ENCODE data around the gene DUT.

The DUT gene

GRCh38 chr15:48388016-48388851 lies 57.0 kb downstream of the DUT start:
- H3K36me3 ChIP-seq (ENCODE audit: insufficient read depth, low read length): no peaks in the 10 kb centered on the region
- no peaks in the 10 kb centered on the region for H3K27me3 ChIP-seq (ENCODE audit: insufficient read depth, low read length, poor library complexity, severe bottlenecking)
- no peaks in the 10 kb centered on the region for H4K20me1 ChIP-seq (ENCODE audit: insufficient read depth, low read length, poor library complexity, severe bottlenecking)
- H3K9me3 ChIP-seq (ENCODE audit: insufficient read depth, low read depth, low read length): no peaks in the 10 kb centered on the region
- H2AFZ ChIP-seq (ENCODE audit: low read length): no peak overlapping the region
- no peaks in the 10 kb centered on the region for H3F3A ChIP-seq (ENCODE audit: low read depth)
- H3K4me2 ChIP-seq (ENCODE audit: low read depth, low read length, poor library complexity, severe bottlenecking): no peak overlapping the region
- H3K4me3 ChIP-seq (ENCODE audit: low read length, poor library complexity, severe bottlenecking): no peak overlapping the region
- H3K9me2 ChIP-seq (replicated peaks; ENCODE audit: low read depth, low read length): no peaks in the 10 kb centered on the region
- H3K9ac ChIP-seq (ENCODE audit: low read depth, low read length, poor library complexity, severe bottlenecking): no peak overlapping the region
- no peaks in the 10 kb centered on the region for H3K4me1 ChIP-seq (ENCODE audit: insufficient read depth, low read length, poor library complexity, severe bottlenecking)
- TF ChIP-seq EZH2phosphoT487 (IDR thresholded peaks at IDR 0.05; ENCODE audit: borderline replicate concordance) (no peak), CTCF (conservative IDR thresholded peaks at IDR 0.05; ENCODE audit: low read length) (no peak)
- H3K79me2 ChIP-seq (ENCODE audit: insufficient read depth, low read length): no peaks in the 10 kb centered on the region

- no peaks in the 10 kb centered on the region for H3F3A ChIP-seq (ENCODE audit: low read depth)
Observed at GRCh38 chr15:48388910-48389309, 57.7 kb downstream of the DUT start.

GRCh38 chr15:48389691-48390143 lies 58.5 kb downstream of the DUT start:
- Histone ChIP-seq H3K4me1 (ENCODE audit: insufficient read depth, low read length, poor library complexity, severe bottlenecking) (no peaks in the 10 kb centered on the region), H3K4me3 (ENCODE audit: low read length, poor library complexity, severe bottlenecking) (no peak overlapping the region), H3K9me3 (ENCODE audit: insufficient read depth, low read depth, low read length) (no peaks in the 10 kb centered on the region), H3K27me3 (ENCODE audit: insufficient read depth, low read length, poor library complexity, severe bottlenecking) (no peaks in the 10 kb centered on the region), H4K20me1 (ENCODE audit: insufficient read depth, low read length, poor library complexity, severe bottlenecking) (no peaks in the 10 kb centered on the region), H3K79me2 (ENCODE audit: insufficient read depth, low read length) (no peaks in the 10 kb centered on the region), H2AFZ (ENCODE audit: low read length) (no peak overlapping the region), H3K36me3 (ENCODE audit: insufficient read depth, low read length) (no peaks in the 10 kb centered on the region), H3K9me2 (replicated peaks; ENCODE audit: low read depth, low read length) (no peaks in the 10 kb centered on the region), H3K9ac (ENCODE audit: low read depth, low read length, poor library complexity, severe bottlenecking) (no peak overlapping the region), H3K4me2 (ENCODE audit: low read depth, low read length, poor library complexity, severe bottlenecking) (no peak overlapping the region), H3F3A (ENCODE audit: low read depth) (no peaks in the 10 kb centered on the region)
- TF ChIP-seq CTCF (conservative IDR thresholded peaks at IDR 0.05; ENCODE audit: low read length): no peak
- no peak for TF ChIP-seq EZH2phosphoT487 (IDR thresholded peaks at IDR 0.05; ENCODE audit: borderline replicate concordance)

More at GRCh38 chr15:48388910-48389309, 57.7 kb downstream of the DUT start:
- Histone ChIP-seq H3K36me3 (ENCODE audit: insufficient read depth, low read length) (no peaks in the 10 kb centered on the region), H3K9ac (ENCODE audit: low read depth, low read length, poor library complexity, severe bottlenecking) (no peak overlapping the region), H3K9me3 (ENCODE audit: insufficient read depth, low read depth, low read length) (no peaks in the 10 kb centered on the region), H3K4me2 (ENCODE audit: low read depth, low read length, poor library complexity, severe bottlenecking) (no peak overlapping the region), H3K4me3 (ENCODE audit: low read length, poor library complexity, severe bottlenecking) (no peak overlapping the region), H4K20me1 (ENCODE audit: insufficient read depth, low read length, poor library complexity, severe bottlenecking) (no peaks in the 10 kb centered on the region), H2AFZ (ENCODE audit: low read length) (no peak overlapping the region), H3K4me1 (ENCODE audit: insufficient read depth, low read length, poor library complexity, severe bottlenecking) (no peaks in the 10 kb centered on the region), H3K27me3 (ENCODE audit: insufficient read depth, low read length, poor library complexity, severe bottlenecking) (no peaks in the 10 kb centered on the region), H3K9me2 (replicated peaks; ENCODE audit: low read depth, low read length) (no peaks in the 10 kb centered on the region), H3K79me2 (ENCODE audit: insufficient read depth, low read length) (no peaks in the 10 kb centered on the region)
- TF ChIP-seq EZH2phosphoT487 (IDR thresholded peaks at IDR 0.05; ENCODE audit: borderline replicate concordance) (no peak), CTCF (conservative IDR thresholded peaks at IDR 0.05; ENCODE audit: low read length) (no peak)

All from Loucy (cell line).